ENCODE results near the gene PDZD7.

The PDZD7 gene

GRCh38 chr10:100962351-100963080, 68.4 kb downstream of the PDZD7 start:
- no peak for DNase-seq

GRCh38 chr10:100960251-100960650, 70.7 kb downstream of the PDZD7 start:
- no peak for DNase-seq
